Prostate gland (tissue), 2 donors: ENCODE results near the gene MAML3.

Experiments
- POLR2A ChIP-seq: fragments of 450-650 bp; IDR thresholded peaks from one replicate; pipeline ENCODE4 v1.6.1; 2016; ENCODE audit warnings: antibody characterized with exemption, mild to moderate bottlenecking
- TF ChIP-seq, protein P1 (sequence below), 4 experiments: fragments of 200-600 bp in 2 of 4; fragments of 450-650 bp in 2 of 4; sonication (generic) in 2 of 4; IDR thresholded peaks; 1 replicate in 3 of 4; 2 replicates in 1 of 4; pipeline ENCODE4 v1.5.1; 2016 to 2019; ENCODE audit warnings: antibody characterized with exemption in 4 of 4, mild to moderate bottlenecking in 2 of 4, moderate library complexity in 2 of 4

DNA sequence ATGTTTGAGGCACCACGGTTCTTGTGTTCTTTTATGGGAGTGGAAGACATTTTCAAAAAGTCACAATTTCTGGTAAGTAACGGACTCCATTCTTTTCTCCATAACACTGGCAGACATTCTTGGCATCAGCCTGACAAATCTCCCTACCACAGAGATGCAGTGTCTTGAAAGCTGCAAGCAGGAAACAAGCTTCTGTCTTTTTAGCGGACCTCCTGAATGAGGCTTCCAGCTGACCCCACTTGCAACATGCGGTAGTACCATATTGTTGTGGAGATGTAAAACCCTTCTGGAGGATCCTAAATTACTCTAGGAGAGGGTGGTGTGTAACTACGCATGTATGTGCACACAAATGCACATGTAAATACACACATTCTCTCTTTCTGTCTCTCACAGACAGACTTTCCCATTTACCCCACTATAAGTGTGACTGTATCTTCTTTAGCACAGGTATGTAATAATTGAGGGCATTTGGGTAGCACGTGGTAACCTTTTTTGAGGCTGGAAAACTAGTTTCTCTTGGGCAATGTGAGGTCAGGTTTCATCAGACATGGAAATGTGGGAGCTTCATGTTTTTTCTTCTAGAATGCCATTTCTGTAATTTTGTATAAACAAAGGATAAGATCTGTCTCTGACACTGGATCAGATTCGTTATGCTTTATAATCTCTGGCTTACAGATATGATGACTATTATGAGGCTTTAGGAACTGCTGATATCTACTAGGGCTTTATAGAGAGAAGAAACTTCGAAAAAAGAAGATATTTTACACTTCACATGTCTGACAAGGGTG lies 358.3 kb downstream of the MAML3 start:
- TF ChIP-seq, protein P1, sequence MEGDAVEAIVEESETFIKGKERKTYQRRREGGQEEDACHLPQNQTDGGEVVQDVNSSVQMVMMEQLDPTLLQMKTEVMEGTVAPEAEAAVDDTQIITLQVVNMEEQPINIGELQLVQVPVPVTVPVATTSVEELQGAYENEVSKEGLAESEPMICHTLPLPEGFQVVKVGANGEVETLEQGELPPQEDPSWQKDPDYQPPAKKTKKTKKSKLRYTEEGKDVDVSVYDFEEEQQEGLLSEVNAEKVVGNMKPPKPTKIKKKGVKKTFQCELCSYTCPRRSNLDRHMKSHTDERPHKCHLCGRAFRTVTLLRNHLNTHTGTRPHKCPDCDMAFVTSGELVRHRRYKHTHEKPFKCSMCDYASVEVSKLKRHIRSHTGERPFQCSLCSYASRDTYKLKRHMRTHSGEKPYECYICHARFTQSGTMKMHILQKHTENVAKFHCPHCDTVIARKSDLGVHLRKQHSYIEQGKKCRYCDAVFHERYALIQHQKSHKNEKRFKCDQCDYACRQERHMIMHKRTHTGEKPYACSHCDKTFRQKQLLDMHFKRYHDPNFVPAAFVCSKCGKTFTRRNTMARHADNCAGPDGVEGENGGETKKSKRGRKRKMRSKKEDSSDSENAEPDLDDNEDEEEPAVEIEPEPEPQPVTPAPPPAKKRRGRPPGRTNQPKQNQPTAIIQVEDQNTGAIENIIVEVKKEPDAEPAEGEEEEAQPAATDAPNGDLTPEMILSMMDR (IDR thresholded peaks at IDR 0.05): no peak
- no peak for TF ChIP-seq POLR2A
